ENCODE results near the gene VSIG10. TPM values are rescaled to one million over a fixed set of nuclear protein-coding genes. Genes with fewer than 3 reads are reported as not detected.
A peak's percentile ranks its signal among the peaks of the same experiment; 100 is the strongest.

Gene VSIG10
- total and polyA plus RNA-seq, 2 of the 13 experiments (the other 11 are each of a cell fraction or from before 2014, with no cell fraction given): 25.6 to 42.5 TPM

- TF ChIP-seq ZNF34 (CRISPR knock-in tag; IDR thresholded peaks at IDR 0.05; ENCODE audit: borderline replicate concordance) (no peak), ZBED4 (CRISPR knock-in tag; IDR thresholded peaks at IDR 0.05; ENCODE audit: borderline replicate concordance) (0 out of 2 replicates have a peak, but pooled peaks have one; percentile 22), KDM3A (CRISPR knock-in tag; IDR thresholded peaks at IDR 0.05; ENCODE audit: low read depth) (0 out of 2 replicates have a peak, but pooled peaks have one; percentile 51), ARNT2 (CRISPR knock-in tag; IDR thresholded peaks at IDR 0.05; ENCODE audit: low read depth) (peak; percentile 98), TP53 (CRISPR knock-in tag; conservative IDR thresholded peaks at IDR 0.05) (no peak), GPBP1L1 (CRISPR knock-in tag; IDR thresholded peaks at IDR 0.05) (no peak), JARID2 (CRISPR knock-in tag; IDR thresholded peaks at IDR 0.05; ENCODE audit: insufficient replicate concordance) (peak; percentile 28), ZNF747 (CRISPR knock-in tag; IDR thresholded peaks at IDR 0.05; ENCODE audit: borderline replicate concordance) (no peak), NFKB2 (CRISPR knock-in tag; IDR thresholded peaks at IDR 0.05; ENCODE audit: borderline replicate concordance) (peak; percentile 93; the same call in 1 of the 2 replicates), NR1H2 (CRISPR knock-in tag; IDR thresholded peaks at IDR 0.05; ENCODE audit: borderline replicate concordance, low read depth) (no peak; the same call in 1 of the 2 replicates), SKI (IDR thresholded peaks at IDR 0.05; ENCODE audit: partially characterized antibody) (peak; percentile 30), NFATC3 (CRISPR knock-in tag; IDR thresholded peaks at IDR 0.05) (0 out of 2 replicates have a peak, but pooled peaks have one; percentile 19), ZNF652 (CRISPR knock-in tag; IDR thresholded peaks at IDR 0.05; ENCODE audit: borderline replicate concordance, low read depth) (no peak), POLR2G (IDR thresholded peaks at IDR 0.05; ENCODE audit: low read depth, low read length) (peak; percentile 81), MED13 (CRISPR knock-in tag; IDR thresholded peaks at IDR 0.05) (no peak), KDM5A (IDR thresholded peaks at IDR 0.05; ENCODE audit: borderline replicate concordance, low read length) (peak; percentile 81), ZNF543 (CRISPR knock-in tag; IDR thresholded peaks at IDR 0.05) (no peak), HNF4A (CRISPR knock-in tag; IDR thresholded peaks at IDR 0.05) (peak; percentile 46), GATA4 (IDR thresholded peaks at IDR 0.05; ENCODE audit: borderline replicate concordance, low read depth) (no peak), ATF7 (IDR thresholded peaks at IDR 0.05) (no peak), ATF7 (CRISPR knock-in tag; IDR thresholded peaks at IDR 0.05) (no peak), AGO1 (IDR thresholded peaks at IDR 0.05; ENCODE audit: low read depth, low read length, poor library complexity, severe bottlenecking) (peak; percentile 65), ZNF691 (CRISPR knock-in tag; IDR thresholded peaks at IDR 0.05; ENCODE audit: borderline replicate concordance, low read depth) (no peak)
Observed at GRCh38 chr12:118016424-118017264, 87.2 kb downstream of the VSIG10 start, which contains the start of gene RFC5 (continued).
